ENCODE results near the gene TCERG1L. TPM values are rescaled to one million over a fixed set of nuclear protein-coding genes. Genes with fewer than 3 reads are reported as not detected.

Gene TCERG1L
- total RNA-seq, 1 experiment from 2014 or later, result not detected

- no peak for DNase-seq (ENCODE audit: low read depth)
Observed at GRCh38 chr10:131186547-131187253, 124.8 kb downstream of the TCERG1L start.

GRCh38 chr10:131184503-131184902 is 127.0 kb downstream of the TCERG1L start:
- no peak for DNase-seq (ENCODE audit: low read depth)

- no peak for DNase-seq (ENCODE audit: low read depth)
Observed at GRCh38 chr10:131183546-131184045, 127.9 kb downstream of the TCERG1L start.

- no peak for DNase-seq (ENCODE audit: low read depth)
Observed at GRCh38 chr10:131181456-131181855, 130.1 kb downstream of the TCERG1L start.

GRCh38 chr10:131180740-131181415 is 130.6 kb downstream of the TCERG1L start:
- DNase-seq (ENCODE audit: low read depth), result no peak

GRCh38 chr10:131180086-131180485 is 131.4 kb downstream of the TCERG1L start:
- no peak for DNase-seq (ENCODE audit: low read depth)

GRCh38 chr10:131179361-131179760 is 132.2 kb downstream of the TCERG1L start:
- no peak for DNase-seq (ENCODE audit: low read depth)

GRCh38 chr10:131178521-131179331 is 132.8 kb downstream of the TCERG1L start:
- DNase-seq (ENCODE audit: low read depth), result no peak

- no peak for DNase-seq (ENCODE audit: low read depth)
Observed at GRCh38 chr10:131177431-131178327, 133.8 kb downstream of the TCERG1L start.

- DNase-seq (ENCODE audit: low read depth), result no peak
Observed at GRCh38 chr10:131176907-131177306, 134.6 kb downstream of the TCERG1L start.

GRCh38 chr10:131176324-131176723 is 135.2 kb downstream of the TCERG1L start:
- peak; percentile 0 for DNase-seq (ENCODE audit: low read depth)

- DNase-seq (ENCODE audit: low read depth), result no peak
Observed at GRCh38 chr10:131175891-131176290, 135.6 kb downstream of the TCERG1L start.

GRCh38 chr10:131174651-131175540 is 136.6 kb downstream of the TCERG1L start:
- DNase-seq (ENCODE audit: low read depth), result no peak

- no peak for DNase-seq (ENCODE audit: low read depth)
Observed at GRCh38 chr10:131174211-131174565, 137.3 kb downstream of the TCERG1L start.

GRCh38 chr10:131173484-131174210 is 137.9 kb downstream of the TCERG1L start:
- DNase-seq (ENCODE audit: low read depth), result no peak

GRCh38 chr10:131172433-131172832 is 139.1 kb downstream of the TCERG1L start:
- DNase-seq (ENCODE audit: low read depth), result no peak

- DNase-seq (ENCODE audit: low read depth), result no peak
Observed at GRCh38 chr10:131169146-131169545, 142.4 kb downstream of the TCERG1L start.

GRCh38 chr10:131168238-131168875 is 143.2 kb downstream of the TCERG1L start:
- DNase-seq (ENCODE audit: low read depth), result no peak

Measured in RPMI7951 (cell line).